Activated T-helper 17 cell treated with anti-CD3 and anti-CD28 coated beads, Interleukin-2, amount 50 U/mL, for 72 hours (primary cell): Measurements from ENCODE around the gene CRTC1. TPM values are rescaled to one million over a fixed set of nuclear protein-coding genes. Genes with fewer than 3 reads are reported as not detected.

Experiments used
- ATAC-seq: fragments of 150-1000 bp; cut with Tn5 transposase; replicated peaks from 2 replicates; pipeline ENCODE4 v1.10.0; 2021; ENCODE audit warnings: mild to moderate bottlenecking, moderate library complexity
- H3K27ac Mint-ChIP-seq: one replicate; pipeline ENCODE4 v1.8.0; 2022; ENCODE audit warnings: mixed read lengths
- H3K27me3 Mint-ChIP-seq: one replicate; pipeline ENCODE4 v1.8.0; 2022; ENCODE audit warnings: mixed read lengths
- H3K36me3 Mint-ChIP-seq: one replicate; pipeline ENCODE4 v1.8.0; 2022; ENCODE audit warnings: low read depth, mild to moderate bottlenecking, mixed read lengths
- H3K4me1 Mint-ChIP-seq: one replicate; pipeline ENCODE4 v1.8.0; 2022; ENCODE audit warnings: mixed read lengths
- H3K4me3 Mint-ChIP-seq: one replicate; pipeline ENCODE4 v1.8.0; 2022; ENCODE audit warnings: mild to moderate bottlenecking, mixed read lengths
- H3K9me3 Mint-ChIP-seq: one replicate; pipeline ENCODE4 v1.8.0; 2022; ENCODE audit warnings: mixed read lengths
- total RNA-seq, 2 donors: library from RNA; stranded (reverse); gene quantifications; one replicate each; pipeline ENCODE4 v1.2.3, GENCODE V29; 2022

CRTC1 gene
- total RNA-seq, 2 donors from 2014 or later, result 7.8 to 13.6 TPM

- H3K27ac Mint-ChIP-seq, result no peak overlapping the region
- H3K4me3 Mint-ChIP-seq, result no peak overlapping the region
- H3K4me1 Mint-ChIP-seq, result no peaks in the 10 kb centered on the region
- H3K36me3 Mint-ChIP-seq, result no peaks in the 10 kb centered on the region
- H3K9me3 Mint-ChIP-seq, result no peaks in the 10 kb centered on the region
- ATAC-seq, result no peak
- H3K27me3 Mint-ChIP-seq, result no peaks in the 10 kb centered on the region
Observed at GRCh38 chr19:18745012-18745735, 61.7 kb downstream of the CRTC1 start.

- Mint-ChIP-seq H3K27me3 (no peaks in the 10 kb centered on the region), H3K9me3 (no peaks in the 10 kb centered on the region), H3K27ac (no peak overlapping the region), H3K4me1 (no peaks in the 10 kb centered on the region), H3K36me3 (no peaks in the 10 kb centered on the region), H3K4me3 (no peak overlapping the region)
- ATAC-seq, result no peak
Observed at GRCh38 chr19:18745931-18746330, 62.5 kb downstream of the CRTC1 start.

GRCh38 chr19:18746401-18747325 lies 63.2 kb downstream of the CRTC1 start:
- Mint-ChIP-seq H3K27me3 (no peaks in the 10 kb centered on the region), H3K36me3 (no peaks in the 10 kb centered on the region), H3K9me3 (no peaks in the 10 kb centered on the region), H3K4me1 (no peaks in the 10 kb centered on the region), H3K4me3 (no peak overlapping the region), H3K27ac (no peak overlapping the region)
- no peak for ATAC-seq

GRCh38 chr19:18749362-18750231 lies 66.1 kb downstream of the CRTC1 start:
- Mint-ChIP-seq H3K9me3 (no peaks in the 10 kb centered on the region), H3K4me3 (no peak overlapping the region), H3K36me3 (peaks cover 11% of the 10 kb centered on the region), H3K27ac (no peak overlapping the region), H3K27me3 (no peaks in the 10 kb centered on the region), H3K4me1 (no peaks in the 10 kb centered on the region)
- no peak for ATAC-seq

- Mint-ChIP-seq H3K27me3 (no peaks in the 10 kb centered on the region), H3K4me3 (no peak overlapping the region), H3K27ac (no peak overlapping the region), H3K36me3 (peaks cover 13% of the 10 kb centered on the region), H3K4me1 (no peaks in the 10 kb centered on the region), H3K9me3 (no peaks in the 10 kb centered on the region)
- ATAC-seq, result no peak
Observed at GRCh38 chr19:18750295-18750970, 67.0 kb downstream of the CRTC1 start.

- no peak overlapping the region for H3K27ac Mint-ChIP-seq
- H3K4me3 Mint-ChIP-seq, result no peak overlapping the region
- no peaks in the 10 kb centered on the region for H3K4me1 Mint-ChIP-seq
- H3K36me3 Mint-ChIP-seq, result peaks cover 13% of the 10 kb centered on the region
- no peak for ATAC-seq
- H3K27me3 Mint-ChIP-seq, result no peaks in the 10 kb centered on the region
- H3K9me3 Mint-ChIP-seq, result no peaks in the 10 kb centered on the region
Observed at GRCh38 chr19:18751571-18751970, 68.1 kb downstream of the CRTC1 start.

GRCh38 chr19:18754501-18754900 lies 71.0 kb downstream of the CRTC1 start:
- no peaks in the 10 kb centered on the region for H3K9me3 Mint-ChIP-seq
- no peak overlapping the region for H3K4me3 Mint-ChIP-seq
- H3K36me3 Mint-ChIP-seq, result peaks cover 13% of the 10 kb centered on the region
- H3K27ac Mint-ChIP-seq, result no peak overlapping the region
- no peak for ATAC-seq
- H3K27me3 Mint-ChIP-seq, result no peaks in the 10 kb centered on the region
- H3K4me1 Mint-ChIP-seq, result no peaks in the 10 kb centered on the region

- Mint-ChIP-seq H3K27me3 (no peaks in the 10 kb centered on the region), H3K27ac (no peak overlapping the region), H3K9me3 (no peaks in the 10 kb centered on the region), H3K4me1 (no peaks in the 10 kb centered on the region), H3K4me3 (no peak overlapping the region), H3K36me3 (peaks cover 13% of the 10 kb centered on the region)
- ATAC-seq, result no peak
Observed at GRCh38 chr19:18756896-18757295, 73.4 kb downstream of the CRTC1 start.

- no peak overlapping the region for H3K4me3 Mint-ChIP-seq
- H3K36me3 Mint-ChIP-seq, result peaks cover 3% of the 10 kb centered on the region
- ATAC-seq, result no peak
- H3K27ac Mint-ChIP-seq, result no peak overlapping the region
- H3K27me3 Mint-ChIP-seq, result no peaks in the 10 kb centered on the region
- H3K9me3 Mint-ChIP-seq, result no peaks in the 10 kb centered on the region
- H3K4me1 Mint-ChIP-seq, result no peaks in the 10 kb centered on the region
Observed at GRCh38 chr19:18759304-18759994, 76.0 kb downstream of the CRTC1 start.

GRCh38 chr19:18759995-18760426 lies 76.5 kb downstream of the CRTC1 start:
- Mint-ChIP-seq H3K27me3 (no peaks in the 10 kb centered on the region), H3K9me3 (no peaks in the 10 kb centered on the region), H3K4me3 (no peak overlapping the region), H3K27ac (no peak overlapping the region), H3K4me1 (no peaks in the 10 kb centered on the region), H3K36me3 (no peaks in the 10 kb centered on the region)
- ATAC-seq, result no peak

GRCh38 chr19:18760440-18761383 lies 77.2 kb downstream of the CRTC1 start:
- no peak overlapping the region for H3K27ac Mint-ChIP-seq

GRCh38 chr19:18761531-18762110 lies 78.1 kb downstream of the CRTC1 start:
- H3K4me1 Mint-ChIP-seq, result no peaks in the 10 kb centered on the region
- H3K9me3 Mint-ChIP-seq, result no peaks in the 10 kb centered on the region
- no peak overlapping the region for H3K4me3 Mint-ChIP-seq
- H3K36me3 Mint-ChIP-seq, result no peaks in the 10 kb centered on the region
- H3K27me3 Mint-ChIP-seq, result no peaks in the 10 kb centered on the region
- H3K27ac Mint-ChIP-seq, result no peak overlapping the region
- ATAC-seq, result no peak

More at GRCh38 chr19:18760440-18761383, 77.2 kb downstream of the CRTC1 start:
- ATAC-seq, result no peak
- H3K36me3 Mint-ChIP-seq, result no peaks in the 10 kb centered on the region
- no peaks in the 10 kb centered on the region for H3K27me3 Mint-ChIP-seq
- H3K4me1 Mint-ChIP-seq, result no peaks in the 10 kb centered on the region
- H3K4me3 Mint-ChIP-seq, result no peak overlapping the region
- no peaks in the 10 kb centered on the region for H3K9me3 Mint-ChIP-seq
